Testis (tissue), 3 donors: Measurements from ENCODE around the gene ZMIZ2. TPM values are rescaled to one million over a fixed set of nuclear protein-coding genes. Genes with fewer than 3 reads are reported as not detected.

ENCODE experiments used
- DNase-seq: peaks from one replicate; pipeline ENCODE4 v3.0.0-alpha.2; 2019
- H3K27ac ChIP-seq, 2 donors: fragments of 200-600 bp; sonication (generic); one replicate each; pipeline ENCODE4 v1.5.1; 2019
- H3K27me3 ChIP-seq: fragments of 200-600 bp; sonication (generic); one replicate; pipeline ENCODE4 v1.5.1; 2019
- H3K36me3 ChIP-seq: fragments of 200-600 bp; sonication (generic); one replicate; pipeline ENCODE4 v1.5.1; 2017; ENCODE audit warnings: low read depth; ENCODE audit errors: missing control alignments
- H3K4me1 ChIP-seq: fragments of 200-600 bp; sonication (generic); one replicate; pipeline ENCODE4 v1.5.1; 2019
- H3K4me3 ChIP-seq, 2 donors: fragments of 200-600 bp; sonication (generic); one replicate each; pipeline ENCODE4 v1.5.1; 2017 to 2019
- H3K9me3 ChIP-seq: fragments of 200-600 bp; sonication (generic); one replicate; pipeline ENCODE4 v1.5.1; 2017
- POLR2A ChIP-seq: fragments of 450-650 bp; IDR thresholded peaks from one replicate; pipeline ENCODE4 v1.6.1; 2017; ENCODE audit warnings: antibody characterized with exemption, mild to moderate bottlenecking, moderate library complexity
- WGBS, 2 donors: methylation state at CpG; one replicate each; pipeline ENCODE4 v1.1.5; 2018; 5-methylcytosine and 5-hydroxymethylcytosine counted together
- intact Hi-C: fragments of 100-400 bp; cut with DNase I; formaldehyde crosslinking; loops from one replicate; pipeline ENCODE4 v1.15.1; 2023; ENCODE audit warnings: low total_unique reads
- polyA plus RNA-seq: library from polyadenylated mRNA; stranded (reverse); fragments of 350-450 nt; fragmentation: Illumina TruSeq; extraction: RNeasy Lipid Tissue Mini Kit (QIAGEN cat#74804); gene quantifications from one replicate; pipeline ENCODE4 v1.2.3, GENCODE V29; 2014; ENCODE audit warnings: low read depth, low replicate concordance; ENCODE audit not compliant: insufficient read depth
- total RNA-seq, 2 donors: library from RNA; depleted of rRNA; stranded (reverse); fragments of >200 nt; gene quantifications; one replicate each; pipeline ENCODE4 v1.2.3, GENCODE V29; 2016
- TF ChIP-seq, protein P1 (sequence below), 3 experiments: fragments of 450-650 bp in 2 of 3; fragments of 200-600 bp in 1 of 3; sonication (generic) in 1 of 3; IDR thresholded peaks; one replicate each; pipeline ENCODE4 v1.5.1; 2016 to 2019; ENCODE audit warnings: antibody characterized with exemption in 3 of 3, mild to moderate bottlenecking in 2 of 3, moderate library complexity in 1 of 3

The ZMIZ2 gene
- total and polyA plus RNA-seq, 3 donors from 2014 or later, result 47.9 to 86.6 (median 85.9) TPM

DNA sequence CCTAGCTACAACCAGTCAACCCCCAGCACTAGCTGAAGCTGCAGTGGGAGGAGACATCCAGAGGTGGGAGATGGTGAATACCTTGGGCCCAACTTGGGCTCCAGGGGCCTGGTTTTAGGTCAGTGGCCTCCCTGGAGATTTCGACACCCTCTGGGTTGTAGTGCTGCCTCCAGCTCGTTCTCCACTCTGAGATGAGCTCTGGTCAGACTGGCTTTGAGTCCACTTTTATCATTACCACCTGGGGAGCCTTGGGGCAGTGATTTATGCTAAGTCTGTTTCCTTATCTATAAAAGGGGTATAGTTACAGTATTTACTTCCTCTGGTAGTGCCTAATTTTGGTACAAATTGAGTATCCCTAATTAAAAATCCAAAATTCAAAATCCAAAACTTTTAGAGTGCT is 70.6 kb downstream of the ZMIZ2 start:
- TF ChIP-seq, protein P1, sequence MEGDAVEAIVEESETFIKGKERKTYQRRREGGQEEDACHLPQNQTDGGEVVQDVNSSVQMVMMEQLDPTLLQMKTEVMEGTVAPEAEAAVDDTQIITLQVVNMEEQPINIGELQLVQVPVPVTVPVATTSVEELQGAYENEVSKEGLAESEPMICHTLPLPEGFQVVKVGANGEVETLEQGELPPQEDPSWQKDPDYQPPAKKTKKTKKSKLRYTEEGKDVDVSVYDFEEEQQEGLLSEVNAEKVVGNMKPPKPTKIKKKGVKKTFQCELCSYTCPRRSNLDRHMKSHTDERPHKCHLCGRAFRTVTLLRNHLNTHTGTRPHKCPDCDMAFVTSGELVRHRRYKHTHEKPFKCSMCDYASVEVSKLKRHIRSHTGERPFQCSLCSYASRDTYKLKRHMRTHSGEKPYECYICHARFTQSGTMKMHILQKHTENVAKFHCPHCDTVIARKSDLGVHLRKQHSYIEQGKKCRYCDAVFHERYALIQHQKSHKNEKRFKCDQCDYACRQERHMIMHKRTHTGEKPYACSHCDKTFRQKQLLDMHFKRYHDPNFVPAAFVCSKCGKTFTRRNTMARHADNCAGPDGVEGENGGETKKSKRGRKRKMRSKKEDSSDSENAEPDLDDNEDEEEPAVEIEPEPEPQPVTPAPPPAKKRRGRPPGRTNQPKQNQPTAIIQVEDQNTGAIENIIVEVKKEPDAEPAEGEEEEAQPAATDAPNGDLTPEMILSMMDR (IDR thresholded peaks at IDR 0.05), result no peak
- TF ChIP-seq POLR2A, result no peak
- H3K36me3 ChIP-seq, result no peaks in the 10 kb centered on the region
- WGBS, 2 donors, result 78 to 81% methylated on average over 2 of the region's 2 CpGs
- H3K9me3 ChIP-seq, result no peaks in the 10 kb centered on the region
- no peak for DNase-seq
- no peaks in the 10 kb centered on the region for H3K4me1 ChIP-seq
- H3K4me3 ChIP-seq, result no peak overlapping the region
- H3K27me3 ChIP-seq, result no peaks in the 10 kb centered on the region
- intact Hi-C loops, result no loop called here
- H3K27ac ChIP-seq, result no peak overlapping the region

Other genes with a start within 250 kb of the ZMIZ2 start
- gene NPC1L1, start 207.5 kb upstream of the ZMIZ2 start, total RNA-seq, result under 1 TPM; 0.37 to 0.55 TPM
- 0.83 TPM for gene NPC1L1, start 207.5 kb upstream of the ZMIZ2 start, polyA plus RNA-seq
- gene DDX56, start 174.9 kb upstream of the ZMIZ2 start, total RNA-seq, result 10 to 100 TPM; 58.8 to 72.8 TPM
- gene DDX56, start 174.9 kb upstream of the ZMIZ2 start, polyA plus RNA-seq, result 68.8 TPM
- 100 to 1,000 TPM; 164 to 236 TPM for gene TMED4, start 166.6 kb upstream of the ZMIZ2 start, total RNA-seq
- 77.8 TPM for gene TMED4, start 166.6 kb upstream of the ZMIZ2 start, polyA plus RNA-seq
- 10 to 100 TPM; 82.4 to 95.1 TPM for gene OGDH, start 142.2 kb upstream of the ZMIZ2 start, total RNA-seq
- gene OGDH, start 142.2 kb upstream of the ZMIZ2 start, polyA plus RNA-seq, result 87.0 TPM
- 100 to 1,000 TPM; 616 to 873 TPM for gene PPIA, start 47.8 kb downstream of the ZMIZ2 start, total RNA-seq
- 918 TPM for gene PPIA, start 47.8 kb downstream of the ZMIZ2 start, polyA plus RNA-seq
- 100 to 1,000 TPM in 1 of 2 donors, 10 to 100 TPM in 1; 77.2 to 103 TPM for gene H2AZ2, start 99.2 kb downstream of the ZMIZ2 start, total RNA-seq
- 154 TPM for gene H2AZ2, start 99.2 kb downstream of the ZMIZ2 start, polyA plus RNA-seq
- gene PURB, start 136.7 kb downstream of the ZMIZ2 start, total RNA-seq, result 10 to 100 TPM; 22.4 to 23.9 TPM
- gene PURB, start 136.7 kb downstream of the ZMIZ2 start, polyA plus RNA-seq, result 14.7 TPM
- 1 to 10 TPM in 1 of 2 donors, under 1 TPM in 1; 0.63 to 1.7 TPM for gene MYO1G, start 230.2 kb downstream of the ZMIZ2 start, total RNA-seq
- gene MYO1G, start 230.2 kb downstream of the ZMIZ2 start, polyA plus RNA-seq, result 2.5 TPM